Sciatic nerve (tissue), 2 donors: ENCODE results near the gene LGR5. TPM values are rescaled to one million over a fixed set of nuclear protein-coding genes. Genes with fewer than 3 reads are reported as not detected.
A peak's percentile ranks its signal among the peaks of the same experiment; 100 is the strongest.
"Not testable (repeated sequence)": the region's sequence is repeated elsewhere in the genome, so short reads cannot be mapped to it uniquely, and the experiment has no call there.

Source experiments
- ATAC-seq: fragments of 200-7000 bp; cut with Tn5 transposase; one replicate; pipeline ENCODE4 v1.9.1; 2020; ENCODE audit warnings: mild to moderate bottlenecking, moderate library complexity
- DNase-seq: peaks from one replicate; pipeline ENCODE4 v3.0.0-alpha.2; 2020; ENCODE audit warnings: low spot score
- intact Hi-C: fragments of 100-400 bp; cut with DNase I; formaldehyde crosslinking; loops from one replicate; pipeline ENCODE4 v1.14.2; 2022
- total RNA-seq: library from RNA; stranded (reverse); fragmentation: NEBNext Ultra II Directional; extraction: Animal tissue kit (Norgen Biotek cat#: 25700); gene quantifications from one replicate; pipeline ENCODE4 v1.2.1, GENCODE V29; 2021
- donor health status: DM: no; HTN: no; CAD: no.
- donor health status: DM: no; HTN: no; CAD: no.

The LGR5 gene
- total RNA-seq, 1 donor from 2014 or later, result 2.3 TPM

GRCh38 chr12:71465796-71466195 lies 26.2 kb downstream of the LGR5 start:
- no peak for DNase-seq
- no peak for ATAC-seq
- intact Hi-C loops, result no loop called here

- intact Hi-C loops, result no loop called here
- DNase-seq, result no peak
- no peak for ATAC-seq
Observed at GRCh38 chr12:71469258-71469750, 29.7 kb downstream of the LGR5 start.

- ATAC-seq (no peak), DNase-seq (no peak)
- intact Hi-C loops, result no loop called here
Observed at GRCh38 chr12:71472441-71472911, 32.9 kb downstream of the LGR5 start.

GRCh38 chr12:71474791-71475190 lies 35.2 kb downstream of the LGR5 start:
- intact Hi-C loops, result no loop called here
- no peak for DNase-seq
- ATAC-seq, result no peak

- DNase-seq (no peak), ATAC-seq (peak; percentile 94)
- intact Hi-C loops, result no loop called here
Observed at GRCh38 chr12:71475280-71475679, 35.7 kb downstream of the LGR5 start.

- peak; percentile 45 for ATAC-seq
- no peak for DNase-seq
- intact Hi-C loops, result no loop called here
Observed at GRCh38 chr12:71476513-71476912, 36.9 kb downstream of the LGR5 start.

GRCh38 chr12:71477609-71478008 lies 38.0 kb downstream of the LGR5 start:
- intact Hi-C loops, result no loop called here
- DNase-seq, result no peak
- ATAC-seq, result no peak

GRCh38 chr12:71478270-71478669 lies 38.7 kb downstream of the LGR5 start:
- DNase-seq (no peak), ATAC-seq (no peak)
- intact Hi-C loops, result no loop called here

GRCh38 chr12:71484272-71484905 lies 44.8 kb downstream of the LGR5 start:
- ATAC-seq (no peak), DNase-seq (no peak)
- intact Hi-C loops, result no loop called here

- intact Hi-C loops, ATAC-seq, DNase-seq: not testable (repeated sequence)
Observed at GRCh38 chr12:71490844-71491243, 51.2 kb downstream of the LGR5 start.

GRCh38 chr12:71492604-71493003 lies 53.0 kb downstream of the LGR5 start:
- DNase-seq (no peak), ATAC-seq (no peak)
- intact Hi-C loops, result no loop called here

- no peak for DNase-seq
- intact Hi-C loops, result no loop called here
- ATAC-seq, result no peak
Observed at GRCh38 chr12:71499834-71500233, 60.2 kb downstream of the LGR5 start.

GRCh38 chr12:71503579-71504391 lies 64.2 kb downstream of the LGR5 start:
- intact Hi-C loops, result no loop called here
- DNase-seq (no peak), ATAC-seq (no peak)

GRCh38 chr12:71504476-71504875 lies 64.9 kb downstream of the LGR5 start:
- intact Hi-C loops, result no loop called here
- DNase-seq, result no peak
- no peak for ATAC-seq

GRCh38 chr12:71509705-71510104 lies 70.1 kb downstream of the LGR5 start:
- intact Hi-C loops, result no loop called here
- ATAC-seq (no peak), DNase-seq (no peak)

- DNase-seq (no peak), ATAC-seq (no peak)
- intact Hi-C loops, result no loop called here
Observed at GRCh38 chr12:71517145-71517846, 77.7 kb downstream of the LGR5 start.

- intact Hi-C loops, result no loop called here
- ATAC-seq (no peak), DNase-seq (no peak)
Observed at GRCh38 chr12:71521125-71521524, 81.5 kb downstream of the LGR5 start.

GRCh38 chr12:71524626-71525025 lies 85.0 kb downstream of the LGR5 start:
- ATAC-seq (no peak), DNase-seq (no peak)
- intact Hi-C loops, result no loop called here

GRCh38 chr12:71533703-71534102 lies 94.1 kb downstream of the LGR5 start:
- no peak for ATAC-seq
- intact Hi-C loops, result no loop called here

More at GRCh38 chr12:71533703-71534102, 94.1 kb downstream of the LGR5 start:
- no peak for DNase-seq
